GM19452 (cell line): ENCODE results near the gene BAHCC1.

ENCODE experiments used
- ATAC-seq: cut with Tn5 transposase; IDR thresholded peaks from one replicate; pipeline ENCODE4 v1.9.1; 2021; ENCODE audit not compliant: unreplicated experiment

BAHCC1 gene

GRCh38 chr17:81459224-81459623 is 64.0 kb downstream of the BAHCC1 start:
- no peak for ATAC-seq

DNA sequence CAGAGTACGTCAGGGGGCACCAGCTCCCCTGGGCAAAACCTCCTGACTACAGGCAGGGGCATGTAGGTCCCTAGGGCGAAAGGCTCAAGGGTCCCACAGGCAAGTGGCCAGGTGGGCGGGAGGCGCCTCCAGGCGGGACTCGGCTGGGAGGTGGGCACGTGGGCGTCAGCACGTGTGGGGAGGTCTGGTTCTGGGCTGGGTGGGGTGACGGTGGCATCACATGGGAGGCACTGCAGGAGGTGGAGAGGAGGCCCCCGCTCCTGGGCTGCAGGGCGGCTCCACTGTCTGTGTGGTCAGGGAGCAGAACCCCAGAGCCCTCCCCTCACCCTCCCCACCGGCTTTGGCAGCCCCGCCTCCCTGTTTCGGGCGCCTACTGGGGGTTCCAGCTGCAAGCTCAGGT is 64.6 kb downstream of the BAHCC1 start:
- no peak for ATAC-seq

DNA sequence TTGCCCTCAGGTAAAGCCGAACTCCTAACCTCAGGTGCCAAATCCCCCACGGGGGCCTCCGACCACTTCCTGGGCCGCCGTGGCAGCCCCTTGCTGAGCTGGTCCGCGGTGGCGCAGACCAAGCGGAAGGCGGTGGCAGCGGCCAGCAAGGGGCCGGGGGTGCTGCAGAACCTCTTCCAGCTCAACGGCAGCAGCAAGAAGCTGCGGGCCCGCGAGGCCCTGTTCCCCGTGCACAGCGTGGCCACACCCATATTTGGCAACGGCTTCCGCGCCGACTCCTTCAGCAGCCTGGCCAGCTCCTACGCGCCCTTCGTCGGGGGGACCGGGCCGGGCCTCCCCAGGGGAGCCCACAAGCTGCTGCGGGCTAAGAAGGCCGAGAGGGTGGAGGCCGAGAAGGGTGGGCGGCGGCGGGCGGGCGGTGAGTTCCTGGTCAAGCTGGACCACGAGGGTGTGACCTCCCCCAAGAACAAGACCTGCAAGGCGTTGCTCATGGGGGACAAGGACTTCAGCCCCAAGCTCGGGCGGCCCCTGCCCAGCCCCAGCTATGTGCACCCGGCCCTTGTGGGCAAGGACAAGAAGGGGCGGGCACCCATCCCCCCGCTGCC is 65.7 kb downstream of the BAHCC1 start:
- ATAC-seq, result no peak

DNA sequence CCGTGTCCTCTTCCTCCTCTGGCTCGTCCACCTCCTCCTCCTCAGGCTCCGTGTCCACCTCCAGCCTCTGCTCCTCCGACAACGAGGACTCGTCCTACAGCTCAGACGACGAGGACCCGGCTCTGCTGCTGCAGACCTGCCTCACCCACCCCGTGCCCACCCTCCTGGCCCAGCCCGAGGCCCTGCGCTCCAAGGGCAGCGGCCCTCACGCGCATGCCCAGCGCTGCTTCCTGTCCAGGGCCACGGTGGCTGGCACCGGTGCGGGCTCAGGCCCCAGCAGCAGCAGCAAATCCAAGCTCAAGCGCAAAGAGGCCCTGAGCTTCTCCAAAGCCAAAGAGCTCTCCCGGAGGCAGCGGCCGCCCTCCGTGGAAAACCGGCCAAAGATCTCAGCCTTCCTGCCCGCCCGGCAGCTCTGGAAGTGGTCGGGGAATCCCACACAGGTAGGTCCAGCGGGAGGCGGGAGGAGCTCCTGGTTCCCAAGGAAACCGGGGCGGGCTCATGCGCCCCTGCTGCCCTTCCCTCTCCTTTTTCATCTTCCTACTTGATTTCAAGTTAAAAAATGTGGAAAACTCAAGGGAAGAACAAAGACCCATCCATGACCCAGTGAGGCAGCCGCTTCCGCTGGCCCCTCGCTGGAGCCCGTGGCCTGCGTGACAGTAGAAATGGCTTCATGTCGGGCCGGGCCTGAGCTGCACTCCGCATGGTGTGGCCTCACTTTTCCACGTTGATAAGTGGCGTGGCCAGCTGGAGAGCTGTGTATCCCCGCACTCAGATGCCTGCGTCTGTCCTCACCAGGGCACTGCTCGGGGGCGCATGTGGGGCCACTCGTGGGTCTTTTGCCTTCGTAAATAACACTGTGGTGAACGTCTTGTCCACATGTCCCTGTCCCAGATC is 66.6 kb downstream of the BAHCC1 start:
- no peak for ATAC-seq

GRCh38 chr17:81462506-81463125 is 67.4 kb downstream of the BAHCC1 start:
- ATAC-seq, result no peak

DNA sequence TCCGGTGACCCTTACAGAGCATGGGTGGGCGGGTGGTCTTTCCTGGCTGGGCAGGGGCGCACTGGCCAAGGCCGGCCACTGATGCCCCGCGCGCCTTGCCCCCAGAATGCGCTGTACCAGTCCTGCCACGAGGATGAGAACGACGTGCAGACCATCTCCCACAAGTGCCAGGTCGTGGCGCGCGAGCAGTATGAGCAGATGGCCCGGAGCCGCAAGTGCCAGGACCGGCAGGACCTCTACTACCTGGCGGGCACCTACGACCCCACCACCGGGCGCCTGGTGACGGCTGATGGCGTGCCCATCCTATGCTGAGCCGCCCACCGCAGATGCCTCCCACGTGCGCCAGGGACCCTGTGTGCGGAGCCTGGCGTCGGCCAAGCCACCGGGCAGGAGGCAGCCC is 68.2 kb downstream of the BAHCC1 start:
- no peak for ATAC-seq

DNA sequence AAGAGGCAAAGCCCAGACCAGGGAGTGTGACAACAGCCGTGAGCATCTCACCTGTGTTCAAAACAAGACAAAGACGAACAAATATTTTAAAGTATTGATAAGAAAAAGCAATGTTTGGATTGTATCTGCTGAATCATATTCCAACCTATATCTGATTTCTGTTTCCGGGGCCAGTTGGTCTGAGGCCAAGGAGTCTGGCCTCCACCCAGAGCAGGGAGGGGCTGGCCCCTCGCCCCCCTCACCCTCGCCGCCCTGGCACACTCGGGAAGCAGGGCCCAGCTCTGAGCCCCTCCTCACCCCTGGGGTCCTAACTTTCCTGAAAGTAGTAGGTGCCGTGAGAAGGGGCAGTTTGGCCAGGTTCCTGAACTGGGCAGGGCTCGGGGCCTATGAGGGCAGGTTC is 69.3 kb downstream of the BAHCC1 start:
- no peak for ATAC-seq

- no peak for ATAC-seq
These were observed 70.7 kb downstream of the BAHCC1 start for GRCh38 chr17:81465910-81466309.

- ATAC-seq, result no peak
These were observed 71.6 kb downstream of the BAHCC1 start for GRCh38 chr17:81466564-81467472.

DNA sequence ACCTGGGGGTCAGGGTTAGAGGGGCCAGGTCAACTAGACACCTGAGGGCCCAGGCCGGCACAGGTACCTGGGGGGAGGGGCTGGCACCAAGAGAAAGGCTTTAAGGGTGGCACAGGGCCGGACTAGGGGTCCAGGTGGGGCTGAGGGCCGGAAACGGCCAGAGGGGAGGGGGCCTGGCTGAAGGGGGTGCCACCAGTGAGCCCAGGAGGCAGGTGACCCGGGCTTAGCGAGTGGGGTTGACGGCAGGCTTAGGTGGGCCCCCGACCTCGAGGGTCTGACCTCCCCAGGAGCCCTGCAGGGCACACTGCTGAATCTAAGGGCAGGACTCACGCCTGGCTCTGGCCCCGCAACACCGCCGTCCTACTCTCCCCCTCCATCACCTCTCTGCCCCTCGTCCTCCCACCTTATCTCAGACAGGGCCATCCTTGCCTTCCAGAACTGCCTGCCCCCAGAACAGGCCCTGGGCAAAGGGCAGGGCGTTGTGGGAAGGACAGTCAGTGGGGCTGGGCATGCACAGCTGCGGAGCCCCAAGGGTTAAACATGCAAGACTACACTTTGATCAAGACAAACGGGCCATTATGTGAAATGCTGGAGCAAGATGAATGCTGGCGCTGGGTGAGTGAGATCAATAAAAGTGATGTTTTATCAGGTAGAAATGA is 73.0 kb downstream of the BAHCC1 start:
- no peak for ATAC-seq

GRCh38 chr17:81468770-81469121 is 73.5 kb downstream of the BAHCC1 start:
- no peak for ATAC-seq

DNA sequence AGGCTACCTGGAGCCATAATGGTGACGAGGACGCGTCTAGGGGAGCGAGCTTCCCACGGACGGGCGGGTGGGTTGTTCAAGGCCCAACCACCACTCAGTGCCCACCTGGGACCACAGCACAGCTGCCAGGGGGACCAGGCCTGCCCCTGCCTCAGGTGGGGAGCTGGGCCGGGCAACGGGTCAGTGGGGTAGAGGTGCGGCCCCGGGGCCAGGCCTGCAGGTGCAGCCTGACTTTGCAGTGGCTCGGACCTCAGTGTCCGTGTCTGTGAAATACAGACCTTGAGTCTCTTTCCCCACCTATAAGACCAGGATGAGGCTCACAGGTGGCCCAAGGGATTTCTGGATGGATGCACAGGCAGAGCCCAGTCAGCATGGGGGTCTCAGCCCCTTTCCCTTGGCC is 74.0 kb downstream of the BAHCC1 start:
- no peak for ATAC-seq

DNA sequence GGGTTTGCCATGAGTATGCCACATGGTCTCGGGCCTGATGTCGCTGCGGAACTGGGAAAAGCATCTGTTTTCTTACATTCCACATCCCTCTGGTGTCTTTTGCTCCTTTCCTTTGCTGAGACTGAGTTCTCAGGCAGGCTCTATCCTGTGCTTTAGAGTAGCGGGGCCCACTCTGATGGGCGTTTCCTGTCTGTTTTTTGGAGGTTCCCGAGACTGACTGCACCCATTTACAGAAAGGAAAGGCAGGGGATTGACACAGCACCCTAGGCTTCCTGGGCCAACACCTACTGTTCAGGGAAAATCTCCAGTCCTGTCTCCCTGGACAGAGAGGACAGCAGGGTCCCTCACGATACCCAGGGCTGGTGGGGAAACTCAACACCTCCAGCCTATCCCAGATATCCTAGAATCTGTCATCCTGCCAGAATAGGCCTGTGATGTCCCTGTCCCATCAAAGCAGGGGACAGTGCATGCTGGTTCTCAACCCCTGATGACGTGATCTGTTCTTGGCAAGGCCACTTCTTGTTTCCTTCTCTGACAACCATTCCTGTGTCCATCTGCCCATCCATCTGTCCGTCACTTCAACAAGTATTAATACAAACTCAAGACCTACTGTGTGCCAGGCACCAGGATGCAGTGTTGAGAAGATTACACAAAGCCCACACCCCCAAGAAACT is 75.2 kb downstream of the BAHCC1 start:
- no peak for ATAC-seq

GRCh38 chr17:81470944-81471817 is 75.9 kb downstream of the BAHCC1 start:
- no peak for ATAC-seq

DNA sequence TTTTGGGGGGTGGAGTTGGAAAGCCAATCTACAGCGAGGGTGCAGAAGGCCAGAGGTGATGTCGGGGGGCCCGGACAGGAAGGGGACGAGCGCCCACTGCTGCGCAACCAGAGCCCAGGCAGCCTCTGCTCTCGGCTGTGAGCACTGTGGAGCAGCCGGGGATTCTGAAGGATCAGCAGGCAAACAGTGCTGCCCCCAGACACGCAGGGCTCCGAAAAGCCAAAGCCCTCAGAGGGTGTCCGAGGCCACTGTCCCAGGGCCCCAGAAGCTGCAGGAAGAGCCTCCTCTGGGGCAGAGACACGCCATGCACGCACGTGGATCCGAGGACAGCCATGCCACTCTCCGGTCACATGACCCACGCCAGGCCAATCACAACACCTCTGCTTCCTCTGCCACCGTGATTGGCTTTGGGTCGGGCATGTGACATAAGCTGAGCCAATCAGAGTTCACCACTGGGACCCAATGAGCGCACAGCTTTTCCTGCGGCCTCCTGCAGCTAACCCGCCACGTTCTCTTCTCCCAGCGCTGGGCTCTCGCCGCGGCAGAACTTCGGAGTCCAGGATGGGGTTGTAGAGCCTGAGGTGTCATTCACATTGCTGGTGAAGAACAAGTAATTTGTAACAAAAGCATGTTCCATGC is 76.7 kb downstream of the BAHCC1 start:
- no peak for ATAC-seq

GRCh38 chr17:81473019-81473418 is 77.8 kb downstream of the BAHCC1 start:
- ATAC-seq, result no peak

DNA sequence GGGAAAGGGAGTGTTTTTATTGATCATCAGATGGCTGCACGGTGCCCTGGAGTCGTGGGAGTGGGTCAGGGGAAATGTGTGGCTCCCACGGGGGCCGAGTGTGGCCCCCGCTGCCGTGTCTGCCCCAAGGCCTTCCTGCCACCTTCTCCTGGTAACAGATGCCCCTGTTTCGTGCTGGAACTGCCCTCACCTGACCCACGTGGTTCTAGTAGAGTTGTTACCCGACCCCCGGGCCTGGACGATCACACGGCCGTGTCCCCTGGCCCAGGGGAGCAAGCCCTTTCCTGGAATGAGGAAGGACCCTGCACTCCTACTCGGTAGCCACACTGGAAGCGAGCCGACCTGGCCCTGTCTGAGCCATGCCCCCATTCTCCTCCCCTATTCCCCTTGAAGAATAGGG is 79.7 kb downstream of the BAHCC1 start:
- ATAC-seq, result no peak

DNA sequence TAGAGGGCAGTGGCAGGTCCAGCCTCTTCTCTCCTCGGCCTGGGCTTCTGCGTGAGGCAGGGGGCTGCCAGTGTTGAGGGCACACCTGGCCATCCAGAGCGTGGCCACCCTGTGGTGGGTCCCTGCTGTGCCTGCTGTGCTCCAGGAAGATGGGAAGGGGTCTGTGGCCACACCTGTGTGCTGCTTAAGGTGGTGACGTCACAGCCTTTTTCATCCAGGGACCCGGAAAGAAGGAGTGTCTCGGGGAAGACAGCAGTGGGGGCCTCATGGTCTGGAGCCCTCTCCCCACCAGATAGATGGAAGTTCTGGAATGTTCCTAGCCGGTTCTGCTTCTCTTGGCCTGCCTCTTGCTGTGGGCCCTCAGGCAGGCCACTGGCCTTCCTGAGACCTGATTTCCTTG is 80.8 kb downstream of the BAHCC1 start:
- no peak for ATAC-seq

- ATAC-seq, result no peak
These were observed 81.4 kb downstream of the BAHCC1 start for GRCh38 chr17:81476635-81477034.
